Adipocyte (in vitro differentiated cells): ENCODE data around the gene DNAAF5.
A peak's percentile ranks its signal among the peaks of the same experiment; 100 is the strongest.

Experiments used
- DNase-seq: peaks from one replicate; pipeline ENCODE4 v3.0.0-alpha.2; 2015; ENCODE audit warnings: low read depth
- H3K27me3 ChIP-seq: replicated peaks from 2 replicates; pipeline ENCODE4 v1.7.0; 2013; ENCODE audit warnings: mild to moderate bottlenecking, low read length, moderate library complexity; ENCODE audit not compliant: control insufficient read depth, insufficient read depth
- H3K36me3 ChIP-seq: 2 replicates; pipeline ENCODE4 v1.7.0; 2013; ENCODE audit warnings: low read length, mild to moderate bottlenecking, moderate library complexity; ENCODE audit not compliant: control insufficient read depth, insufficient read depth, severe bottlenecking
- H3K4me1 ChIP-seq: 2 replicates; pipeline ENCODE4 v1.7.0; 2013; ENCODE audit warnings: mild to moderate bottlenecking, low read length, moderate library complexity; ENCODE audit not compliant: control insufficient read depth, insufficient read depth
- H3K4me3 ChIP-seq: 2 replicates; pipeline ENCODE4 v1.7.0; 2013; ENCODE audit warnings: mild to moderate bottlenecking, low read length, moderate library complexity
- H3K9ac ChIP-seq: 2 replicates; pipeline ENCODE4 v1.7.0; 2013; ENCODE audit warnings: mild to moderate bottlenecking, low read length, moderate library complexity
- H3K9me3 ChIP-seq: 2 replicates; pipeline ENCODE4 v1.7.0; 2013; ENCODE audit warnings: mild to moderate bottlenecking, low read length, moderate library complexity; ENCODE audit not compliant: control insufficient read depth

The DNAAF5 gene

DNA sequence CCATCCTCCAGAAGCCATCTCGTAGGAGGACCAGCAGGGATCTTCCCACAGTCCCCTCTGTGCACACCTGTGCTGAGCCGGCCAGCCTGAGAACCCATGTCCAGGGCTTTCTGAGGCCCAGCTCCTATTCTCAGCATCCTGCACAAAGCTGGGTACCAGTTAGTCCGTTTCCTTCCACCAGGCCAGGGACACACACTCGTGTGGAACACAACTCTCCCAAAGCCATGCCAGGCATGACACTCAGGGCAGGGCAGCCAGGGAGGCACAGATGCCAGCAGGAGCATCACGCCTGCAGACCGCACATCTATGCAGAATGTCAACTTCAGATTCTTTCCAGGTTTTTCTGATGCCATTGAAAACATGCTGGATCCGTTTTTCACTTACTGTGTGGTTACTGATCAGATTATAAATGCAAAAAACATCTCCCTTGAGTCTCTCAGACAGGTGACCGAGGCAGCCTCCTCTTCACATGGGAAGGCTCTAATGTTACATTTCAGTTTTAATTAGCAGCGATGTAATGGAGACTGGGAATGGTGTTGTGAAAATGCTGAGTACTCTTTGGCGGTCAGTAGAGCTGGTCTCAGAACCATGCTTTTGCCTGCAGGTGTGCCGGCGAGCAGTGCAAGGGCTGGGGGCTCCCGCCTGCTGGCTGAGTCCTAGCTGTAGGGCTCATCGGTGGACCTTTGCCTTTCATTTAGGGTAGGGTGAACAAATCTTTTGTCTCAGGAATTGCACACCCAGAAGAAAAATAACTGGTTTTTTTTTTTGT lies 102.5 kb downstream of the DNAAF5 start:
- Histone ChIP-seq H3K4me3 (no peak overlapping the region), H3K27me3 (no peaks in the 10 kb centered on the region), H3K36me3 (no peaks in the 10 kb centered on the region), H3K9ac (no peak overlapping the region), H3K9me3 (no peaks in the 10 kb centered on the region), H3K4me1 (peaks cover 66% of the 10 kb centered on the region)
- DNase-seq: no peak

DNA sequence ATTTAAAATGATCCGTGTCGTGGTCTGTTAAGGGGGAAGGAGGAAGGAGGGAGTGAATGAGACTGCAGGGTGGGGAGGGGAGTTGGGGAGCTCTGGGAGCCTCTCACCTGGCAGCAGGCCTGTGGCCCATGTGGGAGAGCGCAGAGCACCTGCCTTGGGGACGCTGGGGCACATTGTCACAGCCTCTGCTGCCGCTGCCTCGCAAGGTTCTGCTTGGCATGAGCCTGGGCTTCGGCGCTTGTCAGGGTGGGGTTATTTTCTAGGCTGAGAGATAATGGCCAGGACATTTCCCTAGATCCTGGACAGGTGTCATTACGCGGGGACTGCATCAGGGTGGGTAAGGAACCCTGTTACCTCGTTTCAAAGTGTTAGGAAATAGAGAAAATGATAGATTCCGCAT lies 103.6 kb downstream of the DNAAF5 start:
- H3K36me3 ChIP-seq: no peaks in the 10 kb centered on the region
- no peak for DNase-seq
- peaks cover 57% of the 10 kb centered on the region for H3K4me1 ChIP-seq
- no peaks in the 10 kb centered on the region for H3K9me3 ChIP-seq
- peak overlapping the region; percentile 37 for H3K9ac ChIP-seq
- no peaks in the 10 kb centered on the region for H3K27me3 ChIP-seq
- no peak overlapping the region for H3K4me3 ChIP-seq

DNA sequence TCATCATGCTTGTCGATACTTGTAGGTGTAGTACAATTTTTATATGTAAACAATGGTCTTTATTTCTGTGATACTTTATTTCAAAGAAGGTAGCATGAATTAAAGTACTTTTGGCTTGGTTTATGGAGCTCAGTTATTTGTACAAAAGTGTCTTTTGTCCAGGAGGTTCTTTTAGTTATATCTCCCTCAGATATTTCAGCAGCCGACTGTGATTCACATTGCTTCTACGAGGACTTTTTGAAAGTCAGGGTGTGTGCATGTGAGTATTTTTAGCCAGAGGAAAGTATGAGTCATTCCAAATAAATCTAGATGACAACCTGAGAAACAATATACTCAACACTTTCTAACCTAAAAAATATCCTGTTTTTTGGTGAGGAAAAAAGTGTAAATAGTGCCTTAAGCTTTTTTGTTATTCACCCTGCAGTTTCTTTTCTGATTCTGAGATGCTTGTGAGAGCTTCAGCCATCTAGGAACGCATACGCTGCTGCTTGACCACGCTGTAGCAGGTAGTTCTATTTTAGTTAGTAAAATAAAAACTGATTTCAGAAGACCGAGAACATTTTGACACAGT lies 105.2 kb downstream of the DNAAF5 start:
- DNase-seq: peak; percentile 91
- H3K4me1 ChIP-seq: peaks cover 46% of the 10 kb centered on the region
- no peaks in the 10 kb centered on the region for H3K36me3 ChIP-seq
- no peaks in the 10 kb centered on the region for H3K9me3 ChIP-seq
- H3K27me3 ChIP-seq: no peaks in the 10 kb centered on the region
- peak overlapping the region; percentile 72 for H3K4me3 ChIP-seq
- H3K9ac ChIP-seq: peak overlapping the region; percentile 79

DNA sequence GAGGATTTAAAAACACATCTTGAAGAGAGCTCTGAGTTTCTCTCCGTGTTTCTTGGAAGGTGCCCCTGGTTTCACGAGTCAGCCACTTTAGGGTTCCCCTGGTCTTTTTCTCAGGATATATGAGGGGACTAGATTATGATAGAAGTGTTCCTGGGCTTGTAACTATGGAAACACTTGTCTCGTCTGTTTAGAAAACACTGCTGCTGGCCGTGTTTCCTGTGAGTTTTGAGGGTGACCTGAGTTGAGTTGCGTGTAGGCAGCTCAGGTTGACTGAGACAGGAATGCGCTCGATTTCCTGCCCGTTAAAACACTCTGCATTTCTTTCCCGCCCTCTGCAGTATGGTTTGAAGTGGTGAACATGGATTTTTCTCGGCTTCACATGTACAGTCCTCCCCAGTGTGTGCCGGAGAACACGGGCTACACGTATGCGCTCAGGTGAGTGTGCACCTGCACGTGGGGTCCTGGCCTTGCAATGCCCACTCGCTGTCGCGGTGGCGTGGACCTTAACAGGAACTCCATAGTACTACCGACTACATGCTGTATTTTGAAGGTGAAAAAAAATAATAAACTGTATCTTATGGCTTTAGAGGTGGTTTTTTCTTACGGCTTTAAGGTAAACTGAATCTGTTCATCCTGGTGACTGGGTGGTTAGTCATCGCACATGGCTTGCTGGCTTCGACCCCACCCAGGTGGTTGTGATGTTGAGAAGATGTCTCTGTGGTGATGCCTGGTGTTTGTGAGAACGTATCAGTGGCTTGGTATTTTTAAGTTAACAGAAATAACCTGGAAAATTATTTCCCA lies 105.9 kb downstream of the DNAAF5 start, which contains the start of gene SUN1:
SUN1 (plus strand) TSS at position 310 of the 801 bp plus-strand sequence; CDS start at position 359, 49 bp downstream.
- H3K36me3 ChIP-seq: no peaks in the 10 kb centered on the region
- H3K4me3 ChIP-seq: peak within 1 kb of the TSS; percentile 72
- H3K4me1 ChIP-seq: peaks cover 45% of the 10 kb centered on the region
- H3K9me3 ChIP-seq: no peaks in the 10 kb centered on the region
- H3K27me3 ChIP-seq: no peaks in the 10 kb centered on the region
- DNase-seq: peak; percentile 62
- H3K9ac ChIP-seq: peak within 1 kb of the TSS; percentile 79

DNA sequence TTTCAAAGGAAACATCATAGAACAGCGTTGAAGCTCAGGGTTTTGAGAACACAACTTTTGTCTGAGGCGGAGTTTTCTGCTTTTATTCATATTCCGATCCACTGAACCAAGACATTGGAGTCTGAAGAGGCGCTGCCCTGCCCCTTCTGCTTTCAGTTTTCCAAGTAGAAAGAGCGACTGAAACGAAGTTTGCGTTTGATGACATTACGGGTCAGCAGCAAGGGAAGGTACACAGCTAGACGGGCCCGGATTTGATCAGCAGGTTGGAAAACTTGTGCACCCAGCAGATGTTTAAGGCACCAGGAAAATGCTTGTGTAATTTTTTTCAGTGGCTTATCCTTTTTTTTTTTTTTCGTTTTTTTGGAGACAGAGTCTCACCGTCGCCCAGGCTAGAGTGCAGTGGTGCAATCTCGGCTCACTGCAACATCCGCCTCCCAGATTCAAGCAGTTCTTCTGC lies 106.5 kb downstream of the DNAAF5 start:
- DNase-seq: no peak
- Histone ChIP-seq H3K27me3 (no peaks in the 10 kb centered on the region), H3K9me3 (no peaks in the 10 kb centered on the region), H3K4me3 (peak overlapping the region; percentile 42), H3K36me3 (peaks cover 3% of the 10 kb centered on the region), H3K9ac (peak overlapping the region; percentile 79), H3K4me1 (peaks cover 45% of the 10 kb centered on the region)

DNA sequence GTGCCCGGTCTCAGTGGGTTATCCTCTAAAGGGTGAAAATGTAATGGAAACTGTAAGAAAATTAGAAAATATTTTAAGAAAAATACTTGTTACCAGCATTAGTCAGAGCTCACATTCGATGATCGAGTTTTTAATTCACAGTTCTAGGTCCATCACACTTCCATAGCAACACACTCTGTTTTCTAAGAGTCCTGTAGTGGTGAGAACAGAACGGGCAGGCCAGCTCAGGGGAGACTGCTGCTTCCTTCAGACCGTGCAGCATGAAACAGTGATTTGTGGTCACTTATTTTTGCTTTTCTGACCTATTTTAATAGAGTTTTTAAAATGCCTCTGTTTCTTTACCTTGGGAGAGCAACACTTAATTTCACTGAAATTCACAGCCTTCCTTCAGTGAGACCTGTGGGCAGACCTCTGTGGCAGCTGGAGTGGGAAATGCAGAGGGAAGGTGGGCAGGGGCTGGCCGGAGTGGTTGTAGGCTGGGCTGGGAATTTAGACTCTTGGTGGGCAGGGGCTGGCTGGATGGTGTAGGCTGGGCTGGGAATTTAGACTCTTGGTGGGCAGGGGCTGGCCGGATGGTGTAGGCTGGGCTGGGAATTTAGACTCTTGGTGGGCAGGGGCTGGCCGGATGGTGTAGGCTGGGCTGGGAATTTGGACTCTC lies 107.2 kb downstream of the DNAAF5 start:
- H3K27me3 ChIP-seq: no peaks in the 10 kb centered on the region
- peaks cover 45% of the 10 kb centered on the region for H3K4me1 ChIP-seq
- H3K9ac ChIP-seq: peak overlapping the region; percentile 30
- H3K36me3 ChIP-seq: peaks cover 3% of the 10 kb centered on the region
- no peaks in the 10 kb centered on the region for H3K9me3 ChIP-seq
- H3K4me3 ChIP-seq: no peak overlapping the region
- DNase-seq: no peak

DNA sequence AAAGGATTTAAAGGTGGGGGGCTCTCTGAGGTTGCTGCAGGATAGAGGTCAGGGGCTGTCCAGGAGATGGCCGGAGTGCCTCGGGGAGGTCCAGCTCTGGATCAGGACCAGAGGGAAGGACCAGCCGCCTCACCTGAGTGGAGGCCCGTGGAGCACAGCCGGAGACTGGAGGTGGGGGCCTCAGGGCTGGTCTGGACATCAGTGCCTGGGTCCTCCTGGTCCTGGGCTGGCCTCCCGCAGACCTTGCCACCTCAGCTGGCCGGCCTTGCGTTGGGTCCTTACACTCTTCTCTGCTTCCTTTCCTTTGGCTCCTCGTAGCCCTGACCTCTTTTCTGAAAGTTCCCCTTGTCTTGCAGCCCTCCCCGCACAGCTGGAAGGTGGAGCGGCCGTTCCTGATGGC lies 107.8 kb downstream of the DNAAF5 start:
- H3K9ac ChIP-seq: peak overlapping the region; percentile 30
- H3K4me3 ChIP-seq: no peak overlapping the region
- peaks cover 8% of the 10 kb centered on the region for H3K36me3 ChIP-seq
- no peak for DNase-seq
- H3K9me3 ChIP-seq: no peaks in the 10 kb centered on the region
- H3K27me3 ChIP-seq: no peaks in the 10 kb centered on the region
- H3K4me1 ChIP-seq: peaks cover 45% of the 10 kb centered on the region

DNA sequence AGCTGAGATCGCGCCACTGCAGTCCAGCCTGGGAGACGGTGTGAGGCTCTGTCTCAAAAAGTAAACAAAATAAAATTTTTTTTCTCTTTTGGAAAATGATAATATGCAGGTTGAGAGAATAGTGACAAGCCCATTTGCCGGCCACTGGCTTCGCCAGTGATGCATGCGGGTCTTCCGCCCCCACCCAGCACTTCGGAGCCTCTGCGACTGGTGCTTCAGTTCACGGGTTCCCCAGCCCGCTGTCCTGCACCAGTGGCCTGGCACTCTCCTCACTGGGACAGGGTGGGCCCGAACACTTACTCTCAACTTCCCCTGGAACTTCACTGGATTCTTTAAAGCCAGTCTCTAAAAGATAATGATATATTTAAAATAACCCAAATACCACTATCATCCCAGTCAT lies 108.5 kb downstream of the DNAAF5 start:
- no peak overlapping the region for H3K4me3 ChIP-seq
- H3K36me3 ChIP-seq: peaks cover 13% of the 10 kb centered on the region
- peaks cover 45% of the 10 kb centered on the region for H3K4me1 ChIP-seq
- H3K9me3 ChIP-seq: no peaks in the 10 kb centered on the region
- DNase-seq: no peak
- H3K9ac ChIP-seq: no peak overlapping the region
- H3K27me3 ChIP-seq: no peaks in the 10 kb centered on the region

DNA sequence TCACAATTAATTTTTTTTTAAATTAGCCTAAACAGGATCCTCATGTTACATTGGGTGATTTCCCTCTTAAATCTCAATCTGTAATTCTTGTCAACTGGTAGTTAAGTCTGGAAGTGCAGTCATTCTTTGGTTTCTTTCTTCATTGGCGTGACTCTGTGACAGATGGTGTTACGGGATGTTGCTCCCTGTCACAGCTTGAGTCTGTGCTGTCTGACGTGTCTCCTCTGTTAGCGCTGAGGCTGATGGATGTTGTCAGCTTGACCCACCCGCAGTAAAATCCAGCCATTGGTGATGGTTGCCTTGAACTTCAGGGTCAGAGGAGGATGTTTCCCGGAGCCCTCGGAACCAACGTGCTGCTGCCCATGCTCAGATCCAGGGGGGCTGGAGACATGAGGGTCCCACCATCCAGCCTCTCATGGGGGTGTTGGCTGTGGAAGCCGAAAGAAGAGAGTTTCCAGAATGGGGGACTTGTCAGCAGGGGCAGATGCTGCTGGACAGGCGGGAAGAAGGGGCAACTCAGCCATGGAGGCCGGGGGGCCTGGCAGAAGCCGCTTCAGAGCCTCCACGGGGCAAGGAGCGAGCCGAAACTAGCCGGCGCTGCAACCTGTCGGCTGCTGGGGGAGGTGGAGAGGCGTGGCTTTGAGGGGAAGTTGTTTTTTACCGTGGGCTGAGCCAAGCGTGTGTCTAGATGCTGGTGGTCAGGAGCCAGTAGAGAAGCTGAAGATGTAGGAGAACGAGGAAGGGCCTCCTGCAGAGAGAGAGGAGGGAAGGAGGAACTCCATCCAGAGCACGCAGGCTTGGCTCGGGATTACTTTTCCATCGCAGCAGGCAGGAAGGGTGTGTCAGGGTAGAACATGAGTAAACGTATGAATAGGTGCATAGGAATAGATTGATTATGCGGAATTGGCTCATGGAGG lies 109.2 kb downstream of the DNAAF5 start:
- H3K4me3 ChIP-seq: no peak overlapping the region
- peaks cover 40% of the 10 kb centered on the region for H3K4me1 ChIP-seq
- no peaks in the 10 kb centered on the region for H3K9me3 ChIP-seq
- no peak for DNase-seq
- H3K9ac ChIP-seq: no peak overlapping the region
- no peaks in the 10 kb centered on the region for H3K27me3 ChIP-seq
- H3K36me3 ChIP-seq: peaks cover 17% of the 10 kb centered on the region
